MM.1S (cell line): ENCODE data around the gene RALGAPA2.

Experiments used
- CTCF ChIP-seq: fragments of 300-600 bp; sonication (generic); IDR thresholded peaks from 2 replicates; pipeline ENCODE4 v1.5.1; 2016; ENCODE audit warnings: antibody characterized with exemption, low read length, mixed read lengths
- EZH2 ChIP-seq: fragments of 300-600 bp; sonication (generic); optimal IDR thresholded peaks from 2 replicates; pipeline ENCODE3; 2017; ENCODE audit warnings: low read depth, mild to moderate bottlenecking, antibody characterized with exemption, low read length, mixed read lengths
- EZH2phosphoT487 ChIP-seq: fragments of 300-600 bp; sonication (generic); IDR thresholded peaks from 2 replicates; pipeline ENCODE4 v1.6.1; 2018; ENCODE audit warnings: antibody characterized with exemption, low read length

- no peak for TF ChIP-seq CTCF
- TF ChIP-seq EZH2, result no peak
- no peak for TF ChIP-seq EZH2phosphoT487
These were observed 319.0 kb downstream of the RALGAPA2 start for GRCh38 chr20:20393207-20394120.
